T-helper 1 cell treated with Interleukin-12 subunit alpha and Interleukin-12 subunit beta and Interleukin-4 antibody, amounts not matched to agents 30 ng/mL and 1 ng/mL, for 36 hours (primary cell): ENCODE results near the gene CPT1A. TPM values are rescaled to one million over a fixed set of nuclear protein-coding genes. Genes with fewer than 3 reads are reported as not detected.

Source experiments
- intact Hi-C: fragments of 100-400 bp; cut with micrococcal nuclease; formaldehyde crosslinking; loops from one replicate; pipeline ENCODE4 v1.15.1; 2024
- total RNA-seq: library from RNA; stranded (reverse); gene quantifications from 2 replicates; pipeline ENCODE4 v1.2.3, GENCODE V29; 2022

Gene CPT1A
- total RNA-seq, 1 donor from 2014 or later: 28.3 TPM

- intact Hi-C loops: no loop called here
Observed at GRCh38 chr11:68762481-68762880, 79.2 kb downstream of the CPT1A start.

- intact Hi-C loops: no loop called here
Observed at GRCh38 chr11:68761801-68762200, 79.9 kb downstream of the CPT1A start.

GRCh38 chr11:68759991-68760390, 81.7 kb downstream of the CPT1A start:
- intact Hi-C loops: no loop called here

- intact Hi-C loops: no loop called here
Observed at GRCh38 chr11:68757711-68758110, 84.0 kb downstream of the CPT1A start.

GRCh38 chr11:68756171-68756766, 85.4 kb downstream of the CPT1A start:
- intact Hi-C loops: no loop called here

- intact Hi-C loops: no loop called here
Observed at GRCh38 chr11:68753300-68753699, 88.4 kb downstream of the CPT1A start.

- intact Hi-C loops: loop anchor here (1.0 to 2.0 kb wide), 5 partner anchors 91 to 721 kb away; partner anchors contain the start of genes IGHMBP2, MRPL21, NDUFS8 and PPP6R3
Observed at GRCh38 chr11:68751331-68751856, 90.3 kb downstream of the CPT1A start, which contains the start of gene TESMIN. TESMIN (minus strand) TSS chr11:68751520; CDS start chr11:68750660, 860 bp downstream.

GRCh38 chr11:68751004-68751325, 90.8 kb downstream of the CPT1A start:
- intact Hi-C loops: loop anchor here (1.0 to 2.0 kb wide), 5 partner anchors 92 to 721 kb away; partner anchors contain the start of genes IGHMBP2, MRPL21, NDUFS8 and PPP6R3

- intact Hi-C loops: loop anchor here (1.0 to 2.0 kb wide), 5 partner anchors 92 to 720 kb away; partner anchors contain the start of genes IGHMBP2, MRPL21, NDUFS8 and PPP6R3
Observed at GRCh38 chr11:68750195-68751003, 91.3 kb downstream of the CPT1A start.

- intact Hi-C loops: loop anchor here (2.0 kb wide), 1 partner anchor 93 kb away; no protein-coding TSS in a partner anchor
Observed at GRCh38 chr11:68749229-68750123, 92.2 kb downstream of the CPT1A start.

GRCh38 chr11:68748061-68748460, 93.7 kb downstream of the CPT1A start:
- intact Hi-C loops: no loop called here

GRCh38 chr11:68743539-68743938, 98.2 kb downstream of the CPT1A start:
- intact Hi-C loops: no loop called here

GRCh38 chr11:68741463-68741862, 100.3 kb downstream of the CPT1A start:
- intact Hi-C loops: no loop called here

GRCh38 chr11:68735646-68736045, 106.1 kb downstream of the CPT1A start:
- intact Hi-C loops: no loop called here

GRCh38 chr11:68735125-68735524, 106.6 kb downstream of the CPT1A start:
- intact Hi-C loops: no loop called here

GRCh38 chr11:68734111-68734510, 107.6 kb downstream of the CPT1A start:
- intact Hi-C loops: no loop called here

GRCh38 chr11:68727783-68728182, 113.9 kb downstream of the CPT1A start:
- intact Hi-C loops: no loop called here

GRCh38 chr11:68724293-68724692, 117.4 kb downstream of the CPT1A start:
- intact Hi-C loops: no loop called here

GRCh38 chr11:68722143-68722542, 119.6 kb downstream of the CPT1A start:
- intact Hi-C loops: no loop called here

- intact Hi-C loops: no loop called here
Observed at GRCh38 chr11:68721075-68721474, 120.6 kb downstream of the CPT1A start.

- intact Hi-C loops: no loop called here
Observed at GRCh38 chr11:68715456-68716122, 126.1 kb downstream of the CPT1A start.
